A549 (cell line): ENCODE data around the gene GREM1. TPM values are rescaled to one million over a fixed set of nuclear protein-coding genes. Genes with fewer than 3 reads are reported as not detected.
A peak's percentile ranks its signal among the peaks of the same experiment; 100 is the strongest.

Experiments
- ATAC-seq, 2 experiments: fragments of 200-7000 bp in 1 of 2; fragments of >200 bp in 1 of 2; cut with Nextera tagmentation in 1 of 2; cut with Tn5 transposase in 1 of 2; 3 replicates each; pipeline versions ENCODE4 v1.8.0 to v1.9.1; 2018 to 2020; ENCODE audit warnings: mild to moderate bottlenecking in 1 of 2, moderate library complexity in 1 of 2
- CTCF ChIA-PET: fragments of 300-600 bp; sonication (Branson Sonifier 250); formaldehyde crosslinking; extraction: SDS; loops from one replicate; lab custom pipeline; 2021; ENCODE audit warnings: antibody characterized with exemption, inconsistent platforms; lab: Yijun Ruan, JAX
- POLR2A ChIA-PET: fragments of 350-600 bp; formaldehyde crosslinking; extraction: SDS; loops from one replicate; lab custom pipeline; 2021; ENCODE audit warnings: antibody characterized with exemption, inconsistent platforms; lab: Yijun Ruan, JAX
- DNase-seq, 2 experiments: peaks; one replicate each; pipeline versions ENCODE4 v3.0.0 to v3.0.0-alpha.2; 2011 to 2016; ENCODE audit warnings: low read depth in 1 of 2, low spot score in 1 of 2
- FAIRE-seq: peaks from 2 replicates; lab custom pipeline; 2011; peaks lifted over from hg19 to GRCh38; lab: Jason Lieb, UNC
- H3K27ac ChIP-seq, 2 experiments: fragments of >200 bp; sonication (Bioruptor Twin); formaldehyde crosslinking; 3 replicates each; pipeline ENCODE4 v1.5.1; 2016 to 2017
- H3K4me1 ChIP-seq: fragments of >200 bp; sonication (Bioruptor Twin); formaldehyde crosslinking; 3 replicates; pipeline ENCODE4 v1.6.1; 2016
- H3K4me2 ChIP-seq: fragments of >200 bp; sonication (Bioruptor Twin); formaldehyde crosslinking; 3 replicates; pipeline ENCODE4 v1.6.1; 2016
- H3K4me3 ChIP-seq: fragments of >200 bp; sonication (Bioruptor Twin); formaldehyde crosslinking; 3 replicates; pipeline ENCODE4 v1.5.1; 2016
- H3K9me3 ChIP-seq: fragments of >200 bp; sonication (Bioruptor Twin); formaldehyde crosslinking; 3 replicates; pipeline ENCODE4 v1.6.1; 2016
- BCL3 ChIP-seq: fragments of >200 bp; sonication (Bioruptor Twin); formaldehyde crosslinking; IDR thresholded peaks from 3 replicates; pipeline ENCODE4 v1.6.1; 2016
- CBX2 ChIP-seq: fragments of 200-600 bp; sonication (generic); IDR thresholded peaks from 2 replicates; pipeline ENCODE4 v1.6.1; 2016; ENCODE audit warnings: low read depth, mild to moderate bottlenecking, borderline replicate concordance
- CEBPB ChIP-seq, 2 experiments: fragments of >200 bp in 1 of 2; sonication (Bioruptor Twin) in 1 of 2; formaldehyde crosslinking in 1 of 2; IDR thresholded peaks; 2 replicates each; pipeline ENCODE4 v1.6.1; 2012 to 2016
- E2F6 ChIP-seq: IDR thresholded peaks from 2 replicates; pipeline ENCODE4 v1.6.1; 2012; ENCODE audit warnings: low read depth, borderline replicate concordance
- EHF ChIP-seq: fragments of 250-450 bp; sonication (Bioruptor Pico); IDR thresholded peaks from 2 replicates; pipeline ENCODE4 v1.5.0; 2020; ENCODE audit warnings: mild to moderate bottlenecking
- EP300 ChIP-seq, 2 experiments: fragments of >200 bp; sonication (Bioruptor Twin); formaldehyde crosslinking; IDR thresholded peaks; 2 replicates in 1 of 2; 3 replicates in 1 of 2; pipeline ENCODE4 v1.6.1; 2016 to 2017
- FOSB ChIP-seq: fragments of 250-450 bp; sonication (Bioruptor Pico); IDR thresholded peaks from 2 replicates; pipeline ENCODE4 v1.5.0; 2020; ENCODE audit warnings: mild to moderate bottlenecking, moderate library complexity
- HDAC2 ChIP-seq: fragments of 200-600 bp; sonication (generic); IDR thresholded peaks from 2 replicates; pipeline ENCODE4 v1.6.1; 2016
- HES2 ChIP-seq: fragments of >200 bp; sonication (Bioruptor Twin); formaldehyde crosslinking; IDR thresholded peaks from 2 replicates; pipeline ENCODE4 v1.6.1; 2016
- HMGXB4 ChIP-seq: fragments of 250-450 bp; sonication (Bioruptor Pico); IDR thresholded peaks from 2 replicates; pipeline ENCODE4 v1.5.0; 2021; ENCODE audit warnings: mild to moderate bottlenecking, moderate library complexity, borderline replicate concordance
- HOXA7 ChIP-seq: fragments of 250-450 bp; sonication (Bioruptor Pico); IDR thresholded peaks from 2 replicates; pipeline ENCODE4 v1.5.0; 2020; ENCODE audit warnings: mild to moderate bottlenecking, moderate library complexity
- HOXB13 ChIP-seq: fragments of 250-450 bp; sonication (Bioruptor Pico); IDR thresholded peaks from 2 replicates; pipeline ENCODE4 v1.5.0; 2020; ENCODE audit warnings: low read depth, mild to moderate bottlenecking, moderate library complexity
- JUN ChIP-seq, 2 experiments: fragments of >200 bp; sonication (Bioruptor Twin); formaldehyde crosslinking; IDR thresholded peaks; 2 replicates in 1 of 2; 3 replicates in 1 of 2; pipeline ENCODE4 v1.6.1; 2016 to 2017
- KDM1A ChIP-seq: fragments of 200-600 bp; sonication (generic); IDR thresholded peaks from 2 replicates; pipeline ENCODE4 v1.6.1; 2016; ENCODE audit warnings: low read depth, mild to moderate bottlenecking
- MAFK ChIP-seq: fragments of 450-650 bp; IDR thresholded peaks from 2 replicates; pipeline ENCODE4 v1.6.1; 2014; ENCODE audit not compliant: partially characterized antibody
- MAX ChIP-seq: IDR thresholded peaks from 2 replicates; pipeline ENCODE4 v1.6.1; 2012
- NFE2L2 ChIP-seq: fragments of 150-350 bp; conservative IDR thresholded peaks from 2 replicates; pipeline ENCODE4 v1.6.1; 2014; ENCODE audit warnings: low read length
- PBX3 ChIP-seq: IDR thresholded peaks from 2 replicates; pipeline ENCODE4 v1.6.1; 2012
- POLR2A ChIP-seq: IDR thresholded peaks from 2 replicates; pipeline ENCODE4 v1.6.1; 2012; ENCODE audit warnings: mild to moderate bottlenecking, low read length
- RARB ChIP-seq: fragments of 250-450 bp; sonication (Bioruptor Pico); IDR thresholded peaks from 2 replicates; pipeline ENCODE4 v1.8.0; 2021; ENCODE audit warnings: mild to moderate bottlenecking, moderate library complexity
- RFX5 ChIP-seq: fragments of 450-650 bp; IDR thresholded peaks from 2 replicates; pipeline ENCODE4 v1.7.1; 2014; ENCODE audit warnings: antibody characterized with exemption, mild to moderate bottlenecking, moderate library complexity
- RNF2 ChIP-seq: fragments of 200-600 bp; sonication (generic); IDR thresholded peaks from 2 replicates; pipeline ENCODE4 v1.6.1; 2016; ENCODE audit warnings: low read depth, mild to moderate bottlenecking, antibody characterized with exemption, moderate library complexity, borderline replicate concordance
- USF2 ChIP-seq: fragments of 450-650 bp; IDR thresholded peaks from 2 replicates; pipeline ENCODE4 v1.6.1; 2014; ENCODE audit warnings: antibody characterized with exemption
- ZC3H11A ChIP-seq: fragments of 450-650 bp; IDR thresholded peaks from 2 replicates; pipeline ENCODE4 v1.6.1; 2014; ENCODE audit warnings: antibody characterized with exemption, mild to moderate bottlenecking
- WGBS: methylation state at CpG from one replicate; pipeline ENCODE4 v1.1.6; 2017; ENCODE audit errors: missing lambda C conversion rate; 5-methylcytosine and 5-hydroxymethylcytosine counted together
- polyA plus RNA-seq, 4 experiments: library from polyadenylated mRNA; depleted of rRNA in 3 of 4; stranded (reverse); fragments of >200 nt; fragmentation: RNase III in 1 of 4; extraction: RNeasy Plus Mini Kit Qiagen cat#74134 plus additional on column Dnase treatment in 1 of 4; gene quantifications; 2 replicates in 3 of 4; 3 replicates in 1 of 4; pipeline ENCODE4 v1.2.3, GENCODE V29; 2011 to 2017
- TF ChIP-seq, protein P1 (sequence below): fragments of >200 bp; sonication (Bioruptor Twin); formaldehyde crosslinking; IDR thresholded peaks from 3 replicates; pipeline ENCODE4 v1.5.1; 2016
- TF ChIP-seq, protein P2 (sequence below): fragments of 150-350 bp; IDR thresholded peaks from 2 replicates; pipeline ENCODE4 v1.6.1; 2014; ENCODE audit warnings: low read depth, mild to moderate bottlenecking, low read length

Gene GREM1
- polyA plus RNA-seq, 2 of the 4 experiments (the other 2 are of a cell fraction), result 4.4 to 10.5 TPM

- FAIRE-seq, result peak; percentile 82
- TF ChIP-seq HMGXB4 (CRISPR knock-in tag) (no peak), RFX5 (no peak), MAFK (no peak), EP300 (IDR thresholded peaks at IDR 0.05) (no peak), HDAC2 (no peak), JUN (IDR thresholded peaks at IDR 0.05) (no peak), BCL3 (no peak), PBX3 (no peak), HOXB13 (CRISPR knock-in tag) (no peak), KDM1A (no peak), HES2 (no peak), FOSB (no peak), EHF (CRISPR knock-in tag) (no peak), NFE2L2 (no peak)
- TF ChIP-seq, protein P1, sequence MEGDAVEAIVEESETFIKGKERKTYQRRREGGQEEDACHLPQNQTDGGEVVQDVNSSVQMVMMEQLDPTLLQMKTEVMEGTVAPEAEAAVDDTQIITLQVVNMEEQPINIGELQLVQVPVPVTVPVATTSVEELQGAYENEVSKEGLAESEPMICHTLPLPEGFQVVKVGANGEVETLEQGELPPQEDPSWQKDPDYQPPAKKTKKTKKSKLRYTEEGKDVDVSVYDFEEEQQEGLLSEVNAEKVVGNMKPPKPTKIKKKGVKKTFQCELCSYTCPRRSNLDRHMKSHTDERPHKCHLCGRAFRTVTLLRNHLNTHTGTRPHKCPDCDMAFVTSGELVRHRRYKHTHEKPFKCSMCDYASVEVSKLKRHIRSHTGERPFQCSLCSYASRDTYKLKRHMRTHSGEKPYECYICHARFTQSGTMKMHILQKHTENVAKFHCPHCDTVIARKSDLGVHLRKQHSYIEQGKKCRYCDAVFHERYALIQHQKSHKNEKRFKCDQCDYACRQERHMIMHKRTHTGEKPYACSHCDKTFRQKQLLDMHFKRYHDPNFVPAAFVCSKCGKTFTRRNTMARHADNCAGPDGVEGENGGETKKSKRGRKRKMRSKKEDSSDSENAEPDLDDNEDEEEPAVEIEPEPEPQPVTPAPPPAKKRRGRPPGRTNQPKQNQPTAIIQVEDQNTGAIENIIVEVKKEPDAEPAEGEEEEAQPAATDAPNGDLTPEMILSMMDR, result no peak
- TF ChIP-seq, all 56 proteins: peak for 0
- H3K4me3 ChIP-seq, result no peak overlapping the region
- ChIA-PET POLR2A (no interaction called here), CTCF (no interaction called here)
- H3K4me2 ChIP-seq, result no peak overlapping the region
- H3K9me3 ChIP-seq, result peaks cover 14% of the 10 kb centered on the region
- 44% methylated on average over 4 of the region's 4 CpGs for WGBS
- H3K4me1 ChIP-seq, result peaks cover 13% of the 10 kb centered on the region
- ATAC-seq (no peak), DNase-seq (no peak)
- no peak overlapping the region for H3K27ac ChIP-seq
Observed at GRCh38 chr15:32778391-32779176, 60.8 kb downstream of the GREM1 start.

DNA sequence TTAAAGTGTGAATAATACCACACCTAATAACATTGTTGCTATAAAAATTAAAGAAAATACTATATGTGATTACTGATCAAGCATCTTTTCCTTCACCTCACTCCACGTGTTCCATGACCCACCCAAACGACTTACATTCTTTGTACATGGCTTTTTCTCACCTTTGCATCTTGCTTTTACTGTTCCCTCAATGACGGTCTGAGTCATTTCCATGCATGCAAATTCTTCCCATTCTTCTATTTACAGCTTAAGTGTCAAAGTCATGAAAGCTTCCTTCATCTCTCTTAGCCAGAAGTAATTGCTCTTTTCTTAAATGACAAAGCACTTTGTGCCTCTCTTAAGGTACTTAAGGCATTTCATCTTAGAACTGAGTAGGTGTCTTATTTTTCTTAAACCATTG lies 64.0 kb downstream of the GREM1 start:
- Histone ChIP-seq H3K4me2 (no peak overlapping the region), H3K27ac (no peak overlapping the region), H3K4me1 (no peaks in the 10 kb centered on the region), H3K4me3 (no peak overlapping the region), H3K9me3 (peaks cover 14% of the 10 kb centered on the region)
- peak; percentile 95 for FAIRE-seq
- POLR2A ChIA-PET, result no interaction called here
- CTCF ChIA-PET, result interaction anchor here (0.8 kb wide), 1 partner anchor 15 kb away, joined by 3 read pairs; no protein-coding TSS in a partner anchor
- DNase-seq, result no peak
- WGBS, result 64% methylated on average over 3 of the region's 3 CpGs
- ATAC-seq, result no peak
- no peak for TF ChIP-seq HOXA7 (CRISPR knock-in tag)
- no peak for TF ChIP-seq RARB (CRISPR knock-in tag)
- TF ChIP-seq HOXB13 (CRISPR knock-in tag), result no peak
- no peak for TF ChIP-seq E2F6
- no peak for TF ChIP-seq CEBPB (IDR thresholded peaks at IDR 0.05)
- TF ChIP-seq RNF2, result no peak
- no peak for TF ChIP-seq MAX
- no peak for TF ChIP-seq USF2
- TF ChIP-seq ZC3H11A, result no peak
- no peak for TF ChIP-seq CBX2
- TF ChIP-seq, protein P2, sequence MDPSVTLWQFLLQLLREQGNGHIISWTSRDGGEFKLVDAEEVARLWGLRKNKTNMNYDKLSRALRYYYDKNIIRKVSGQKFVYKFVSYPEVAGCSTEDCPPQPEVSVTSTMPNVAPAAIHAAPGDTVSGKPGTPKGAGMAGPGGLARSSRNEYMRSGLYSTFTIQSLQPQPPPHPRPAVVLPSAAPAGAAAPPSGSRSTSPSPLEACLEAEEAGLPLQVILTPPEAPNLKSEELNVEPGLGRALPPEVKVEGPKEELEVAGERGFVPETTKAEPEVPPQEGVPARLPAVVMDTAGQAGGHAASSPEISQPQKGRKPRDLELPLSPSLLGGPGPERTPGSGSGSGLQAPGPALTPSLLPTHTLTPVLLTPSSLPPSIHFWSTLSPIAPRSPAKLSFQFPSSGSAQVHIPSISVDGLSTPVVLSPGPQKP, result no peak
- TF ChIP-seq POLR2A, result no peak
- no peak for TF ChIP-seq NFE2L2
- no peak for TF ChIP-seq HES2
